Right cardiac atrium (tissue), 5 donors: ENCODE results near the gene SYNJ2. TPM values are rescaled to one million over a fixed set of nuclear protein-coding genes. Genes with fewer than 3 reads are reported as not detected.
"Not testable (repeated sequence)": the region's sequence is repeated elsewhere in the genome, so short reads cannot be mapped to it uniquely, and the experiment has no call there.

Experiments used
- ATAC-seq, 2 donors: fragments of 200-7000 bp; cut with Tn5 transposase; one replicate each; pipeline versions ENCODE4 v1.8.0 to v1.9.1; 2020; ENCODE audit warnings: moderate library complexity in 2 of 2, mild to moderate bottlenecking in 1 of 2
- DNase-seq, 3 donors: peaks; one replicate each; pipeline ENCODE4 v3.0.0-alpha.2; 2020
- H3K27ac ChIP-seq: one replicate; pipeline ENCODE4 v1.5.1; 2013; ENCODE audit warnings: mild to moderate bottlenecking, low read length, control low read depth, moderate library complexity
- H3K27me3 ChIP-seq: one replicate; pipeline ENCODE4 v1.6.1; 2013; ENCODE audit not compliant: control insufficient read depth, insufficient read depth
- H3K4me1 ChIP-seq: one replicate; pipeline ENCODE4 v1.6.1; 2013; ENCODE audit warnings: low read length; ENCODE audit not compliant: control insufficient read depth, insufficient read depth
- H3K4me3 ChIP-seq: one replicate; pipeline ENCODE4 v1.5.1; 2013; ENCODE audit warnings: low read length, control low read depth
- H3K9me3 ChIP-seq: one replicate; pipeline ENCODE4 v1.6.1; 2013; ENCODE audit warnings: low read length; ENCODE audit not compliant: control insufficient read depth
- WGBS: extraction: QIAGEN DNeasy Blood & Tissue Kit; methylation state at CpG from one replicate; pipeline ENCODE4 v1.1.7; 2013; 5-methylcytosine and 5-hydroxymethylcytosine counted together
- intact Hi-C, 4 donors: fragments of 100-400 bp; cut with DNase I; formaldehyde crosslinking; loops; one replicate each; pipeline versions ENCODE4 v1.11.0 to v1.14.0; 2022 to 2023
- polyA plus RNA-seq: library from polyadenylated mRNA; stranded (reverse); fragments of 200-250 nt; gene quantifications from one replicate; pipeline ENCODE4 v1.2.3, GENCODE V29; 2013
- total RNA-seq, 4 donors: library from RNA; stranded (reverse); fragmentation: NEBNext Ultra II Directional; extraction: Animal tissue kit (Norgen Biotek cat#: 25700); gene quantifications; one replicate each; pipeline ENCODE4 v1.2.1, GENCODE V29; 2021
- donor health status: healthy with polysubstance abuse.
- donor health status: DM: no; HTN: yes; CAD: no.
- donor health status: DM: no; HTN: no; CAD: no.
- donor health status: DM: no; HTN: yes; CAD: no; lungs with severe emphysema.
- donor health status: DM: yes; HTN: yes; CAD: no.

SYNJ2 gene
- total and polyA plus RNA-seq, 5 donors: 9.5 to 26.3 (median 19.6) TPM

DNA sequence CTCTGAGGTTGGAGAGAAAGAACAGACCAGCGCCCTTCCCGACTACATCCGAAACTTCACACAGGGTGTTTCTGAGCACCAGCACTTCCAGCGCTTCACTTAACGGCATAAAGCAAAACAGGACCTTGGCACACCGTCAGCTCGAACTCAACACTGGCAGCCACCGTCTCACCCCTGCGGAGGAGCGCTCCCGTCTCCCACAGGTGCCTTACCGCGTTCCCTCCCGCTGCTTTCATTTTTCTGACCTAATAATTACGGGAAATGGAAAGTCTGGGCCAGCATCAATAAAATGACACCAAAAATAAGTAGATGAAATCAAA is 37.7 kb upstream of the SYNJ2 start:
- no peak for ATAC-seq
- no peaks in the 10 kb centered on the region for H3K9me3 ChIP-seq
- intact Hi-C loops: no loop called here
- DNase-seq: no peak
- no peak overlapping the region for H3K4me3 ChIP-seq
- WGBS: 95% methylated on average over 15 of the region's 15 CpGs
- no peak overlapping the region for H3K27ac ChIP-seq
- H3K27me3 ChIP-seq: no peaks in the 10 kb centered on the region
- no peaks in the 10 kb centered on the region for H3K4me1 ChIP-seq

- no peaks in the 10 kb centered on the region for H3K27me3 ChIP-seq
- H3K4me1 ChIP-seq: no peaks in the 10 kb centered on the region
- H3K9me3 ChIP-seq: no peaks in the 10 kb centered on the region
- no peak overlapping the region for H3K27ac ChIP-seq
- ATAC-seq: no peak
- intact Hi-C loops: no loop called here
- 87% methylated on average over 14 of the region's 14 CpGs for WGBS
- H3K4me3 ChIP-seq: no peak overlapping the region
- no peak for DNase-seq
Measured at GRCh38 chr6:157944983-157945931, 36.4 kb upstream of the SYNJ2 start.

- Histone ChIP-seq H3K4me3 (no peak overlapping the region), H3K27ac (no peak overlapping the region), H3K27me3 (no peaks in the 10 kb centered on the region), H3K9me3 (no peaks in the 10 kb centered on the region), H3K4me1 (no peaks in the 10 kb centered on the region)
- 86% methylated on average over 6 of the region's 6 CpGs for WGBS
- no peak for DNase-seq
- peak in 1 of 2 donors; percentile 9 for ATAC-seq
- intact Hi-C loops: no loop called here
Measured at GRCh38 chr6:157946053-157946617, 35.5 kb upstream of the SYNJ2 start.

GRCh38 chr6:157946865-157947532 is 34.7 kb upstream of the SYNJ2 start:
- H3K27me3 ChIP-seq: no peaks in the 10 kb centered on the region
- no peaks in the 10 kb centered on the region for H3K9me3 ChIP-seq
- ATAC-seq: peak; percentile 65 to 69
- WGBS: 48% methylated on average over 5 of the region's 5 CpGs
- intact Hi-C loops: no loop called here
- H3K27ac ChIP-seq: no peak overlapping the region
- no peak overlapping the region for H3K4me3 ChIP-seq
- H3K4me1 ChIP-seq: no peaks in the 10 kb centered on the region
- no peak for DNase-seq

GRCh38 chr6:157950899-157951298 is 30.8 kb upstream of the SYNJ2 start:
- intact Hi-C loops, ATAC-seq, H3K9me3 ChIP-seq, H3K4me3 ChIP-seq, DNase-seq, H3K27me3 ChIP-seq, H3K4me1 ChIP-seq, H3K27ac ChIP-seq: not testable (repeated sequence)
- 65% methylated on average over 1 of the region's 1 CpG for WGBS

GRCh38 chr6:157951828-157952227 is 29.8 kb upstream of the SYNJ2 start:
- intact Hi-C loops: no loop called here
- Histone ChIP-seq H3K4me3 (no peak overlapping the region), H3K4me1 (no peaks in the 10 kb centered on the region), H3K27me3 (no peaks in the 10 kb centered on the region), H3K27ac (no peak overlapping the region), H3K9me3 (no peaks in the 10 kb centered on the region)
- 91% methylated on average over 9 of the region's 9 CpGs for WGBS
- DNase-seq (no peak), ATAC-seq (no peak)

DNA sequence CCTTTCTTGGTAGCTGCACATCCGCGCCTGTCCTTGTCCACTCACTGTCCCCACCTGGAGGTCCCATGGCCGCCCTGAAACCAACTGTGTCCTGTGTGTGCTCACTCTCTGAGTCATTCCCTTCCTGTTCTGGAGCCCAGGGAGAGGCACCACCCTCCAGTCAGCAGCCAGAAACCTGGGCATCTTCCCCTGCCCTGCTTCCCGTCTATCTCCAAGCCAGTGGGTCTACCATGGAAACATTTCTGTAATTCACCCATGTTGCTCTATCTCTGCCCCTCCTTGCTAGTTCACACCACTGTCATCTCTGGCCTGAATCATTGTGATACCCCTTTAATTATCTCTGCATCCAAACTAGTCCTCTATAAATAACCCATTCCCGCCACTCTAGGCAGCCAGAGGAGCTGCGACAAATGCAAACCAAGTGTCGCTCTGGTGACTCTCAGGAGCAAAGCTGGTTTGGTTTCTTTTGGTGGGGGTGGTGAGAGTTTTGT is 28.8 kb upstream of the SYNJ2 start:
- DNase-seq (no peak), ATAC-seq (peak in 1 of 2 donors; percentile 50)
- Histone ChIP-seq H3K4me3 (no peak overlapping the region), H3K4me1 (no peaks in the 10 kb centered on the region), H3K27ac (no peak overlapping the region), H3K9me3 (peaks cover 1% of the 10 kb centered on the region), H3K27me3 (no peaks in the 10 kb centered on the region)
- WGBS: 65% methylated on average over 7 of the region's 7 CpGs
- intact Hi-C loops: no loop called here

- peaks cover 2% of the 10 kb centered on the region for H3K9me3 ChIP-seq
- peak overlapping the region; percentile 46 for H3K4me3 ChIP-seq
- DNase-seq (no peak), ATAC-seq (peak in 1 of 2 donors; percentile 30)
- H3K27ac ChIP-seq: no peak overlapping the region
- H3K27me3 ChIP-seq: no peaks in the 10 kb centered on the region
- no peaks in the 10 kb centered on the region for H3K4me1 ChIP-seq
- WGBS: 75% methylated on average over 7 of the region's 7 CpGs
- intact Hi-C loops: no loop called here
Measured at GRCh38 chr6:157953580-157954091, 28.0 kb upstream of the SYNJ2 start.

GRCh38 chr6:157954150-157955117 is 27.2 kb upstream of the SYNJ2 start:
- Histone ChIP-seq H3K27me3 (no peaks in the 10 kb centered on the region), H3K4me1 (no peaks in the 10 kb centered on the region), H3K27ac (no peak overlapping the region), H3K4me3 (peak overlapping the region; percentile 46), H3K9me3 (peaks cover 2% of the 10 kb centered on the region)
- intact Hi-C loops: no loop called here
- DNase-seq: no peak
- 47% methylated on average over 34 of the region's 34 CpGs for WGBS
- ATAC-seq: peak; percentile 65 to 70

GRCh38 chr6:157955675-157956074 is 26.0 kb upstream of the SYNJ2 start:
- 95% methylated on average over 6 of the region's 6 CpGs for WGBS

More at GRCh38 chr6:157955675-157956074, 26.0 kb upstream of the SYNJ2 start:
- Histone ChIP-seq H3K27me3 (no peaks in the 10 kb centered on the region), H3K4me1 (no peaks in the 10 kb centered on the region), H3K27ac (no peak overlapping the region), H3K4me3 (no peak overlapping the region), H3K9me3 (peaks cover 2% of the 10 kb centered on the region)
- intact Hi-C loops: no loop called here
- ATAC-seq (no peak), DNase-seq (no peak)
